GM23248 (cell line): ENCODE data around the gene SLC35D3. TPM values are rescaled to one million over a fixed set of nuclear protein-coding genes. Genes with fewer than 3 reads are reported as not detected.

Experiments
- DNase-seq: peaks from one replicate; pipeline ENCODE4 v3.0.0-alpha.2; 2015
- H2AFZ ChIP-seq: fragments of 200-600 bp; sonication (generic); 2 replicates; pipeline ENCODE4 v1.6.1; 2016; ENCODE audit warnings: antibody characterized with exemption
- H3F3A ChIP-seq: fragments of 200-600 bp; sonication (generic); 2 replicates; pipeline ENCODE4 v1.6.1; 2016; ENCODE audit warnings: mild to moderate bottlenecking, antibody characterized with exemption, mixed run types; ENCODE audit not compliant: insufficient read depth
- H3K27ac ChIP-seq: fragments of 200-600 bp; sonication (generic); 2 replicates; pipeline ENCODE4 v1.5.1; 2016; ENCODE audit warnings: mild to moderate bottlenecking
- H3K27me3 ChIP-seq: fragments of 200-600 bp; sonication (generic); replicated peaks from 2 replicates; pipeline ENCODE4 v1.6.1; 2016; ENCODE audit warnings: mild to moderate bottlenecking; ENCODE audit not compliant: insufficient read depth
- H3K36me3 ChIP-seq: fragments of 200-600 bp; sonication (generic); 2 replicates; pipeline ENCODE4 v1.6.1; 2016; ENCODE audit warnings: low read depth, mild to moderate bottlenecking
- H3K4me1 ChIP-seq: fragments of 200-600 bp; sonication (generic); 2 replicates; pipeline ENCODE4 v1.6.1; 2016; ENCODE audit warnings: mild to moderate bottlenecking; ENCODE audit not compliant: insufficient read depth
- H3K4me2 ChIP-seq: fragments of 200-600 bp; sonication (generic); one replicate; pipeline ENCODE4 v1.6.1; 2016; ENCODE audit warnings: mild to moderate bottlenecking; ENCODE audit not compliant: unreplicated experiment
- H3K4me3 ChIP-seq: fragments of 200-600 bp; sonication (generic); 2 replicates; pipeline ENCODE4 v1.5.1; 2016; ENCODE audit warnings: mild to moderate bottlenecking
- H3K79me2 ChIP-seq: fragments of 200-600 bp; sonication (generic); 2 replicates; pipeline ENCODE4 v1.6.1; 2016; ENCODE audit warnings: mild to moderate bottlenecking; ENCODE audit not compliant: insufficient read depth
- H3K9ac ChIP-seq: fragments of 200-600 bp; sonication (generic); 2 replicates; pipeline ENCODE4 v1.6.1; 2016; ENCODE audit warnings: mild to moderate bottlenecking
- H3K9me2 ChIP-seq: fragments of 200-600 bp; sonication (generic); 2 replicates; pipeline ENCODE4 v1.6.1; 2016; ENCODE audit warnings: mixed run types, mild to moderate bottlenecking, moderate library complexity; ENCODE audit not compliant: insufficient read depth
- H3K9me3 ChIP-seq: fragments of 200-600 bp; sonication (generic); one replicate; pipeline ENCODE4 v1.6.1; 2017; ENCODE audit warnings: low read depth
- H4K20me1 ChIP-seq: fragments of 200-600 bp; sonication (generic); 2 replicates; pipeline ENCODE4 v1.6.0; 2016; ENCODE audit not compliant: insufficient read depth
- EZH2 ChIP-seq: fragments of 200-600 bp; sonication (generic); IDR thresholded peaks from 2 replicates; pipeline ENCODE4 v1.6.1; 2018; ENCODE audit warnings: antibody characterized with exemption, mild to moderate bottlenecking; ENCODE audit not compliant: insufficient read depth, poor library complexity, severe bottlenecking
- EZH2phosphoT487 ChIP-seq: fragments of 200-600 bp; sonication (generic); IDR thresholded peaks from 2 replicates; pipeline ENCODE4 v1.6.1; 2018; ENCODE audit warnings: antibody characterized with exemption, moderate library complexity, mild to moderate bottlenecking, low read depth; ENCODE audit not compliant: insufficient read depth
- WGBS, 2 experiments: methylation state at CpG; one replicate each; pipeline ENCODE4 v1.1.6; 2015 to 2017; ENCODE audit warnings: low lambda C conversion rate in 2 of 2, low coverage in 1 of 2; ENCODE audit errors: missing lambda C conversion rate in 2 of 2; 5-methylcytosine and 5-hydroxymethylcytosine counted together
- in situ Hi-C: fragments of 300-500 bp; cut with MboI; formaldehyde crosslinking; loops from 2 replicates; pipeline ENCODE4 v1.15.0; 2020
- polyA plus RNA-seq: library from polyadenylated mRNA; unstranded; fragments of >200 nt; fragmentation: Nextera tagmentation; extraction: Ambion mirVana; gene quantifications from 2 replicates; pipeline ENCODE4 v1.2.1, GENCODE V29; 2016
- total RNA-seq: library from RNA; depleted of rRNA; stranded (reverse); fragments of >200 nt; shearing (Covaris generic); gene quantifications from 2 replicates; pipeline ENCODE4 v1.2.3, GENCODE V29; 2014

Gene SLC35D3
- total and polyA plus RNA-seq, 2 experiments from 2014 or later: not detected

- in situ Hi-C loops: no loop called here
- H3K79me2 ChIP-seq: no peaks in the 10 kb centered on the region
- H3K36me3 ChIP-seq: no peaks in the 10 kb centered on the region
- H4K20me1 ChIP-seq: no peaks in the 10 kb centered on the region
- no peaks in the 10 kb centered on the region for H3K9me2 ChIP-seq
- no peak for DNase-seq
- no peaks in the 10 kb centered on the region for H3K4me1 ChIP-seq
- no peak overlapping the region for H3K4me2 ChIP-seq
- 100% methylated on average over 1 of the region's 1 CpG for WGBS, 2 experiments
- H3K9ac ChIP-seq: no peak overlapping the region
- H2AFZ ChIP-seq: no peak overlapping the region
- H3K9me3 ChIP-seq: no peaks in the 10 kb centered on the region
- H3K27ac ChIP-seq: no peak overlapping the region
- H3K4me3 ChIP-seq: no peak overlapping the region
- H3K27me3 ChIP-seq: peaks cover 7% of the 10 kb centered on the region; the same call in 1 of the 2 replicates
- H3F3A ChIP-seq: 0 out of 2 replicates have a peak, but pooled peaks cover 4% of the 10 kb centered on the region
- no peak for TF ChIP-seq EZH2
- TF ChIP-seq EZH2phosphoT487: no peak
These were observed 7.2 kb upstream of the SLC35D3 start for GRCh38 chr6:136914947-136915346.

GRCh38 chr6:136918706-136919105 lies 3.4 kb upstream of the SLC35D3 start:
- no peak for TF ChIP-seq EZH2phosphoT487
- no peak for TF ChIP-seq EZH2
- no peak overlapping the region for H3K9ac ChIP-seq
- in situ Hi-C loops: no loop called here
- H3F3A ChIP-seq: 0 out of 2 replicates have a peak, but pooled peaks cover 5% of the 10 kb centered on the region
- no peak overlapping the region for H2AFZ ChIP-seq
- H3K27ac ChIP-seq: no peak overlapping the region
- no peaks in the 10 kb centered on the region for H3K79me2 ChIP-seq
- no peak for DNase-seq
- no peaks in the 10 kb centered on the region for H3K9me2 ChIP-seq
- no peaks in the 10 kb centered on the region for H3K9me3 ChIP-seq
- peaks cover 38% of the 10 kb centered on the region for H3K27me3 ChIP-seq
- H3K4me2 ChIP-seq: no peak overlapping the region
- no peaks in the 10 kb centered on the region for H4K20me1 ChIP-seq
- WGBS, 2 experiments: 96 to 98% methylated on average over 3 of the region's 3 CpGs
- H3K4me3 ChIP-seq: no peak overlapping the region
- no peaks in the 10 kb centered on the region for H3K36me3 ChIP-seq
- H3K4me1 ChIP-seq: no peaks in the 10 kb centered on the region

GRCh38 chr6:136920216-136920615 lies 1.9 kb upstream of the SLC35D3 start:
- no peaks in the 10 kb centered on the region for H3K4me1 ChIP-seq
- no peak overlapping the region for H2AFZ ChIP-seq
- in situ Hi-C loops: no loop called here
- H3K9me2 ChIP-seq: no peaks in the 10 kb centered on the region
- H3K4me2 ChIP-seq: peak overlapping the region; percentile 67
- H3K27me3 ChIP-seq: peaks cover 50% of the 10 kb centered on the region
- H3K4me3 ChIP-seq: no peak overlapping the region
- no peaks in the 10 kb centered on the region for H3K79me2 ChIP-seq
- 32 to 35% methylated on average over 6 of the region's 6 CpGs for WGBS, 2 experiments
- H3F3A ChIP-seq: 0 out of 2 replicates have a peak, but pooled peaks cover 5% of the 10 kb centered on the region
- no peaks in the 10 kb centered on the region for H3K36me3 ChIP-seq
- H3K9me3 ChIP-seq: no peaks in the 10 kb centered on the region
- peak; percentile 8 for DNase-seq
- H3K9ac ChIP-seq: no peak overlapping the region
- no peaks in the 10 kb centered on the region for H4K20me1 ChIP-seq
- no peak overlapping the region for H3K27ac ChIP-seq
- TF ChIP-seq EZH2phosphoT487 (no peak), EZH2 (no peak)

- no peaks in the 10 kb centered on the region for H3K79me2 ChIP-seq
- H3K4me3 ChIP-seq: peak overlapping the region; percentile 57
- peaks cover 56% of the 10 kb centered on the region for H3K27me3 ChIP-seq
- TF ChIP-seq EZH2: peak; percentile 88
- TF ChIP-seq EZH2phosphoT487: no peak
- no peak overlapping the region for H3K27ac ChIP-seq
- 4 to 6% methylated on average over 32 to 37 of the region's 37 CpGs for WGBS, 2 experiments
- H3K4me1 ChIP-seq: no peaks in the 10 kb centered on the region
- peak overlapping the region; percentile 67 for H3K4me2 ChIP-seq
- no peak overlapping the region for H3K9ac ChIP-seq
- H3F3A ChIP-seq: 0 out of 2 replicates have a peak, but pooled peaks cover 5% of the 10 kb centered on the region
- H3K9me2 ChIP-seq: no peaks in the 10 kb centered on the region
- in situ Hi-C loops: no loop called here
- DNase-seq: peak; percentile 40
- no peaks in the 10 kb centered on the region for H4K20me1 ChIP-seq
- no peaks in the 10 kb centered on the region for H3K9me3 ChIP-seq
- H3K36me3 ChIP-seq: no peaks in the 10 kb centered on the region
- H2AFZ ChIP-seq: peak overlapping the region; percentile 65
These were observed 1.3 kb upstream of the SLC35D3 start for GRCh38 chr6:136920671-136921380.
